HG02870 (cell line): ENCODE measurements around the gene ZNF3.

Experiments used
- ATAC-seq: cut with Tn5 transposase; IDR thresholded peaks from one replicate; pipeline ENCODE4 v1.9.1; 2021; ENCODE audit warnings: mild to moderate bottlenecking, moderate library complexity; ENCODE audit not compliant: unreplicated experiment

Gene ZNF3

GRCh38 chr7:100088621-100089457 lies 7.3 kb upstream of the ZNF3 start, which contains the start of gene COPS6:
TSS of gene COPS6 (plus strand) at chr7:100088969. CDS start at chr7:100088991, 22 bp downstream.
- ATAC-seq: no peak

- ATAC-seq: no peak
Measured at GRCh38 chr7:100088095-100088620, 6.6 kb upstream of the ZNF3 start.

- no peak for ATAC-seq
Measured at GRCh38 chr7:100087055-100087750, 5.7 kb upstream of the ZNF3 start.

- ATAC-seq: no peak
Measured at GRCh38 chr7:100085515-100085914, 4.0 kb upstream of the ZNF3 start.

- ATAC-seq: no peak
Measured at GRCh38 chr7:100082978-100083377, 1.5 kb upstream of the ZNF3 start.

- no peak for ATAC-seq
Measured at GRCh38 chr7:100080907-100081534, 502 bp downstream of the ZNF3 start.

GRCh38 chr7:100079024-100079560 lies 2.4 kb downstream of the ZNF3 start:
- ATAC-seq: no peak

GRCh38 chr7:100077205-100077604 lies 4.3 kb downstream of the ZNF3 start:
- no peak for ATAC-seq

GRCh38 chr7:100075418-100075817 lies 6.1 kb downstream of the ZNF3 start:
- no peak for ATAC-seq

- no peak for ATAC-seq
Measured at GRCh38 chr7:100074841-100075240, 6.7 kb downstream of the ZNF3 start.

- no peak for ATAC-seq
Measured at GRCh38 chr7:100072462-100072861, 9.1 kb downstream of the ZNF3 start.

- no peak for ATAC-seq
Measured at GRCh38 chr7:100071018-100071723, 10.4 kb downstream of the ZNF3 start.

GRCh38 chr7:100069991-100070390 lies 11.5 kb downstream of the ZNF3 start:
- no peak for ATAC-seq

GRCh38 chr7:100066953-100067352 lies 14.6 kb downstream of the ZNF3 start:
- ATAC-seq: no peak

- ATAC-seq: no peak
Measured at GRCh38 chr7:100065452-100066186, 15.9 kb downstream of the ZNF3 start.

- no peak for ATAC-seq
Measured at GRCh38 chr7:100064162-100064561, 17.4 kb downstream of the ZNF3 start.

- no peak for ATAC-seq
Measured at GRCh38 chr7:100063376-100063775, 18.1 kb downstream of the ZNF3 start.

- ATAC-seq: no peak
Measured at GRCh38 chr7:100061518-100062193, 19.9 kb downstream of the ZNF3 start.

GRCh38 chr7:100059251-100059739 lies 22.2 kb downstream of the ZNF3 start:
- no peak for ATAC-seq
